Mesothelial cell of epicardium (in vitro differentiated cells): Measurements from ENCODE around the gene POLA2. TPM values are rescaled to one million over a fixed set of nuclear protein-coding genes. Genes with fewer than 3 reads are reported as not detected.

Experiments
- DNase-seq, 2 experiments: peaks; one replicate each; pipeline ENCODE4 v3.0.0; 2021; ENCODE audit warnings: low spot score in 2 of 2; ENCODE audit not compliant: unreplicated experiment in 2 of 2
- H3K27ac Mint-ChIP-seq: 2 replicates; pipeline ENCODE4 v1.8.0; 2021; ENCODE audit warnings: mixed read lengths
- H3K27me3 Mint-ChIP-seq: 2 replicates; pipeline ENCODE4 v1.8.0; 2021; ENCODE audit warnings: low read depth, mixed read lengths
- H3K36me3 Mint-ChIP-seq: 2 replicates; pipeline ENCODE4 v1.8.0; 2021; ENCODE audit warnings: mixed read lengths
- H3K4me1 Mint-ChIP-seq: 2 replicates; pipeline ENCODE4 v1.8.0; 2021; ENCODE audit warnings: mixed read lengths
- H3K4me3 Mint-ChIP-seq: 2 replicates; pipeline ENCODE4 v1.8.0; 2021; ENCODE audit warnings: mild to moderate bottlenecking, moderate library complexity, mixed read lengths
- H3K9me3 Mint-ChIP-seq: 2 replicates; pipeline ENCODE4 v1.8.0; 2021; ENCODE audit warnings: mixed read lengths
- CTCF ChIP-seq: fragments of 200-600 bp; sonication (generic); IDR thresholded peaks from one replicate; pipeline ENCODE4 v1.5.0; 2021; ENCODE audit warnings: antibody characterized with exemption; ENCODE audit not compliant: unreplicated experiment
- total RNA-seq: library from RNA; stranded (reverse); gene quantifications from 3 replicates; pipeline ENCODE4 v1.2.1, GENCODE V29; 2021

Gene POLA2
- total RNA-seq, 1 donor from 2014 or later: 16.1 TPM

- no peak overlapping the region for H3K4me3 Mint-ChIP-seq
- no peak for TF ChIP-seq CTCF
- no peaks in the 10 kb centered on the region for H3K36me3 Mint-ChIP-seq
Observed at GRCh38 chr11:65216830-65217229, 44.9 kb upstream of the POLA2 start.

GRCh38 chr11:65217441-65218423 is 44.0 kb upstream of the POLA2 start:
- Mint-ChIP-seq H3K9me3 (no peaks in the 10 kb centered on the region), H3K27ac (no peak overlapping the region), H3K4me1 (peaks cover 21% of the 10 kb centered on the region), H3K4me3 (no peak overlapping the region), H3K27me3 (no peaks in the 10 kb centered on the region), H3K36me3 (no peaks in the 10 kb centered on the region)
- no peak for DNase-seq
- TF ChIP-seq CTCF: no peak

More at GRCh38 chr11:65216830-65217229, 44.9 kb upstream of the POLA2 start:
- H3K27me3 Mint-ChIP-seq: no peaks in the 10 kb centered on the region
- H3K4me1 Mint-ChIP-seq: peaks cover 21% of the 10 kb centered on the region
- H3K9me3 Mint-ChIP-seq: no peaks in the 10 kb centered on the region
- no peak for DNase-seq
- H3K27ac Mint-ChIP-seq: no peak overlapping the region

GRCh38 chr11:65218446-65218845 is 43.3 kb upstream of the POLA2 start:
- Mint-ChIP-seq H3K27ac (no peak overlapping the region), H3K27me3 (no peaks in the 10 kb centered on the region), H3K9me3 (no peaks in the 10 kb centered on the region), H3K36me3 (no peaks in the 10 kb centered on the region), H3K4me1 (peaks cover 18% of the 10 kb centered on the region), H3K4me3 (no peak overlapping the region)
- TF ChIP-seq CTCF: no peak
- no peak for DNase-seq

- H3K27ac Mint-ChIP-seq: no peak overlapping the region
- H3K36me3 Mint-ChIP-seq: no peaks in the 10 kb centered on the region
- DNase-seq: no peak
- no peaks in the 10 kb centered on the region for H3K27me3 Mint-ChIP-seq
- TF ChIP-seq CTCF: no peak
- no peaks in the 10 kb centered on the region for H3K9me3 Mint-ChIP-seq
- peaks cover 21% of the 10 kb centered on the region for H3K4me1 Mint-ChIP-seq
- H3K4me3 Mint-ChIP-seq: no peak overlapping the region
Observed at GRCh38 chr11:65219930-65220213, 41.9 kb upstream of the POLA2 start.

- Mint-ChIP-seq H3K4me1 (peaks cover 33% of the 10 kb centered on the region), H3K27me3 (peaks cover 3% of the 10 kb centered on the region), H3K9me3 (no peaks in the 10 kb centered on the region), H3K4me3 (no peak overlapping the region), H3K27ac (no peak overlapping the region), H3K36me3 (no peaks in the 10 kb centered on the region)
- TF ChIP-seq CTCF: no peak
- DNase-seq: no peak
Observed at GRCh38 chr11:65221026-65221425, 40.7 kb upstream of the POLA2 start.
